Limb (tissue), 2 donors: Measurements from ENCODE around the gene IRAK1BP1.
A peak's percentile ranks its signal among the peaks of the same experiment; 100 is the strongest.
"Not testable (repeated sequence)": the region's sequence is repeated elsewhere in the genome, so short reads cannot be mapped to it uniquely, and the experiment has no call there.

ENCODE experiments used
- DNase-seq, 2 donors: peaks; one replicate each; pipeline ENCODE4 v3.0.0-alpha.2; 2016; ENCODE audit errors: extremely low spot score in 2 of 2

IRAK1BP1 gene, protein sequence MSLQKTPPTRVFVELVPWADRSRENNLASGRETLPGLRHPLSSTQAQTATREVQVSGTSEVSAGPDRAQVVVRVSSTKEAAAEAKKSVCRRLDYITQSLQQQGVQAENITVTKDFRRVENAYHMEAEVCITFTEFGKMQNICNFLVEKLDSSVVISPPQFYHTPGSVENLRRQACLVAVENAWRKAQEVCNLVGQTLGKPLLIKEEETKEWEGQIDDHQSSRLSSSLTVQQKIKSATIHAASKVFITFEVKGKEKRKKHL

DNA sequence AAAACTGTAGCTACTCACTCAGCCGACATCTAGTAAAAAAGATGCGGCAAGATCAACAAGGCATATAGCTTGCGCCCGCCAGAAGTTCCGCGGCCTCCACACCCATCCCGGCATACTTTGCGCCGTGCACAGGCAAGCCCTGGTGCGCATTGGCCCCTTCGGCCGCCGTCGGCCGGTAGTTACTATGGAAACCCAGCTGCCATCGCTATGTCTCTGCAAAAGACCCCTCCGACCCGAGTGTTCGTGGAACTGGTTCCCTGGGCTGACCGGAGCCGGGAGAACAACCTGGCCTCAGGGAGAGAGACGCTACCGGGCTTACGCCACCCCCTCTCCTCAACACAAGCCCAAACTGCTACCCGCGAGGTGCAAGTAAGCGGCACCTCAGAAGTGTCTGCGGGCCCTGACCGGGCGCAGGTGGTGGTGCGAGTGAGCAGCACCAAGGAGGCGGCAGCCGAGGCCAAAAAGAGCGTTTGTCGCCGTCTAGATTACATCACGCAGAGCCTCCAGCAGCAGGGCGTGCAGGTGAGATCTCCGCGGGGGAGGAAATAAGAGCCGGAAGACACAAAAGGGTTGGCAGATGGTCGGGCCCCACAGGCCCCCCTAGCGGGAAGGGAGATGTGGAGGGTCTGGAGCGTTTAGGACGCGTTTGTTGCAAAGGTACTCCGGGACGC is at the start of gene IRAK1BP1:
IRAK1BP1 (plus strand) TSS at position 182 of the 671 bp plus-strand sequence; CDS start at position 208, 26 bp downstream.
- DNase-seq = peak; percentile 92

DNA sequence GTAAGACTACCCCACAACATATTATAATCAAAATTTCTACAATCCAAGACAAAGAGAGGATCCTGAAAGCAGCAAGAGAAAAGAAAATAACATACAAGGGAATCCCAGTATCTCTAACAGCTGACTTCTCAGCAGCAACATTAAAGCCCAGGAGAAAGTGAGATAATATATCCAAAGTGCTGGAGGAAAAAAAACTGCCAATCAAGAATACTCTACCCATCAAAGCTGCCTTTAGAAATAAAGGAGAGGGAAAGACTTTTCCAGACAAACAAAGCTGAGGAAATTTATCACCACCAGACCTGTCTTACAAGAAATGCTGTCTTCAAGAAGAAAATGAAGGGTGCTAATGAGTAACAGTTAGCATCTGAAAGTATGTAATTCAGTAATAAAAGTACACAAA is 43.3 kb upstream of the IRAK1BP1 start:
- DNase-seq = no peak

DNA sequence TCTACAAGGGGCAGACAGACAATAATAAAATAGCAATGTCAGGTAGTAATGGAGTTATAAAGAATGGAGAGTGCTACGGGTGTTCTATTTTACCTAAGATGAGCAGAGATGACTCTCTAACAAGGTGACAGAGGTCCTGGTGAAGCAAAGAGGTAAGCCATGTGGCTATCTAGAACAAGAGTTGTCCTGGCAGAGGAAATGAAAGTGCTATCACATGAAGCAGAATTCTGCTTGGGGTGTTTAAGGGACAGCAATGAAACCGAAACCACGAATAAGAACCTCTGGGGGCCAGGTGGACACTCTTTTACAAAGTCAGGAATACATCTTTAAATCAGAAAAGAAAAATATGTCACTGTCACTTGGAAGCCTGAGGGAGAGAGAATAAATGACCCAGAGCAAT is 37.9 kb upstream of the IRAK1BP1 start:
- DNase-seq = no peak

DNA sequence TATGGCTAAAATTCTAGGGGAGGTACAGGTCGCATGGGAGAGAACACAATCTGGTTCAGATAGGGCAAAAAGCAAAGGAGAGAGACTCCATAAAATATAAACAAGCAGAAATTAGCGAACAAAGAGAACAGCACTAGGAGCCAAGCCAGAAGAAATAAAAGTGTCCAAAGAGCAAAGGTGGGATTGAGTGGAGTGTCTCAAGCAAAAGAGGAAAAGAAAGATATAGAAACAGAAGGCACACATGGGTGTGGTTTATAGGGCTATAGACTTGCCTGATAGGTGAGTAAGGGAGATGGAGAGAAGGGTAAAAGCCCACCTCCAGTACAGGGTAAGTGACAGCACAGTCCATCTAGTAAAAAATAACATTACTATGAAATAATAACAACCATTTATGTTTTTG is 36.5 kb upstream of the IRAK1BP1 start:
- no peak for DNase-seq

DNA sequence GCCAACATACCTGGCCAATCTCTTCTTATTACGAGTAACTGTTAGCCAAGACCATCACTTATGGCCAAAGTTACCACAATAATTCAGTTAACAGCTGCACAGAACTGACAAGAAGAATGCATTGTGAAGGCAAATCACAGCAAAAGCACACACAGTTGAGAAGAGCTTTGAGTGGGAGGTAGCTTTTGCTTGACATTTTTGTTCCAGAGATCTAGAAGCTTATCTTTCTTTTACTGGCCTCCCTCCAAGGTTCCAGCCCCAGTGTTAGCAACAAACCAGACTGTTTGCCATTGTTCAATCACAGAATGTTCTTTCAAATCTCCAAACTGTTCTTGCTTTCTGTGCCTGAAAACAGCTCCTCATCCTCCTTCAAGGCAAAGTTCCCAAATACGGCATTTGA is 35.9 kb upstream of the IRAK1BP1 start:
- no peak for DNase-seq

DNA sequence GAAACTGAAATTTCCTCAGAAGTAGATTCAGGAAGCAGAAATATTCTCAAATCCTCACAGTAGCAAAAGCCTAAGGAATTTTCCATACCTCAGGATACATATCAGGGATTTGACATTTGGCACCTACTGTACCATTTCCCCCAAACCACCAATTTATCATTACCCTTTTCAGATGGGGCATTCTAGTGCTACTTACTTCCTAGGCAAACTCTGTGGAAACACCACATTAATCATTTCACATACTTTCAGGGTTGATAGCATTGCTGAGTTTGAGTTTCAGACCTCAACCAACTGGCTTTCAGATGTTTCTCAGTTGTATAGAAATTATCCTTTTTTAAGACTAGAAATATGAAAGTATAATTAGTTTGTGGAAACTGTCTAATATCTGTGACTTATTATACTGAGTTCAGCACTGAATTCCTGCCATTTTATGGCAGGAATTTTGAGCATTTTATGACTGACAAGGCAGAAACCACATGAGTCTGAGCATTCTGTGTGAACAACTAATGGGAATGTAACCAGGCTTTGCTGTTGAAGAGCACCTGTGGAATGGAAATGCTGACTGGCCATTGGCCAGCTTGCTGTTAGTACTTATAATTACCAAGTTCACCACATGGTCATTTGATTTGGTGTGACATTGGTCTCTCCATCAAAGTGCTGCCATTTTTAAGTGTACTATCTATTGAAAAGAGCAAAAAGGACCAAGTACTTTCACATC is 35.1 kb upstream of the IRAK1BP1 start:
- DNase-seq = peak in 1 of 2 donors; percentile 7

DNA sequence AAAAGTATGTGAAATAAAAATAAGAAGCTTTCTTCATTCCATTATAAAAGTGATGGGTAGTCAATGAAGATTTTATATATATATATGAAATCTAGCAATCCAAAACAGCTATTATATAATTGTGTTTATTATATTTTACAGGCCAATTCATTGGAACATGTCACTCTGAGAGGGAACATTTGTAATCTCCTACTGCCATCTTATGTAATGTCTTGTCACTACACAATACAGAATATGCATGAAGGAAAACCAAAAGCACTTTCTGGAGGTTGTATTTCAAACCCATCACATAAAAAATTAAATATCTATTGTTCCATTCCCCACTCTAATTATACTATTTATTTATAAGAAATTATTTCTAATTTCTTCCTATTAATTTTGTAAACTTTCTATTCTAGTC is 31.5 kb upstream of the IRAK1BP1 start:
- DNase-seq = peak in 1 of 2 donors; percentile 15

DNA sequence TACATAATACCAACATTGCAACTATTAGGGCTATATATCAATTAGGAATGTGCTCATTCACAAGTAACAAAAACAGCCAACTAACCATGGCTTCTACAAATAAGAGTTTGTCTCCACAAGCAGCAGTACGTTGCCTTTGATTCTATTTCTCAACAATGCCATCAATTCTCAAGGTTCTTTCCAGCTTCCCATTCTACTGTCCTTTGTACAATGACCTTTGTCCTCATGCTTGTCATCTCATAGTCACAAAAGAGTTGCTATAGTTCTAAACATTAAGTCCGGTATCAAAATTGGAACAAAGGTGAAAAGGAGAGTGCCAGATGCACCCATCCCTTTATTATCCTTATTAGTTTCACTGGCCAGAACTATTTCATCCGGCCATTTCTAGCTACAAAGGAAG is 30.8 kb upstream of the IRAK1BP1 start:
- no peak for DNase-seq

DNA sequence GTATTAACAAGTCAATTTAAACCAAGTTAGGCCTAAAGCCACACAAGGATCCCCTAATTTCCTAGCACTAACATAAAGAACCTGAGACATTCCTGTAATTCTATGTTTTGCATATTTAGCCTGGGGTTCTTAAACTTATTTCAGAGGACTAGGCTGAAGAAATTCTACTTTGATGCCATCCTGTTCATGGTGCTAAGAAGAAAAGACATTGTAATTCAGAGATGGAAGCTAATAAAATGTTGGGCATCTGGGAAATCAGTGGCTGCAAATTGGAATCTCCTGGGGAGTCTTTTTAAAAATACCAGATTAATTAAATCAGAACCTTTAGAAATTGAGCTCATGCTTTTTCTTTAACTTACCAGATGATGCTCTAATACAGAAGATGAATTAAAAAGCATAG is 26.2 kb upstream of the IRAK1BP1 start:
- DNase-seq = no peak

DNA sequence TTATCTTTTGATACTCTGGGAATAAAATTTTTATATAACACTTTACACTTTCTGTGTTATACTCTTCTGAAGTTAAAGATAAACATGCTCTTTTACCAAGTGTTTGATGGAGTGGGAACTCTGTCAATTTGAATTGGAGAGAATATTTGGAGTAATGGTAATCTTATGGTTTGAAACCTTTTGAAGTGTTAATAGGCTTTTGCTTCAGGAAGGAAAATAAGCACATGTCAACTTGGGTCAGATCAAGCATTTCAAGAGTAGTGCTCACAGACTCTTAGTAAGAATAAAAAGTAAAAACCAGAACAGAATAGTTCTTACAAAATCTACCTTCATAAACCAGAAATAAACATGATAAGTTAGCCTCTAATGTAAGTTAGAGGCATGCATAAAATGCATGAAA is 24.4 kb upstream of the IRAK1BP1 start:
- no peak for DNase-seq

DNA sequence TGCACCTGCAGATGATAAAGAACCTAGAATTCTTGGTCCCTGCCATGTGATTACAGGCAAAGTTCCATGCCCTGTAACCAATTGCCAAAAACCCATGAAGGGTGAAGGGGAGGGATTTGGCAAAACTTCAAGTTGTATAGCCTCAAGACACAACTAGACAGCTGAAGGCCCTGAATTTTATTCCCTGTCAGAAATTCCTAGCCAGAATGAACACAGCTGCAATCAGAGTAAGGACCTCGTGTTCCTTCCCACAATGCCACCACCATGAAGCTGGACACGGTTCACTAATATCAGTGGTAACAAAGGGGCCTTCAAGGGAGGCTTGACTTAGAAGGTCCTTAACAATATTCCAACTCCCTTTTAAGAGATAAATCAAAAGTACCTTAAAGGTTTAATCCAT is 22.5 kb upstream of the IRAK1BP1 start:
- DNase-seq = peak in 1 of 2 donors; percentile 21

DNA sequence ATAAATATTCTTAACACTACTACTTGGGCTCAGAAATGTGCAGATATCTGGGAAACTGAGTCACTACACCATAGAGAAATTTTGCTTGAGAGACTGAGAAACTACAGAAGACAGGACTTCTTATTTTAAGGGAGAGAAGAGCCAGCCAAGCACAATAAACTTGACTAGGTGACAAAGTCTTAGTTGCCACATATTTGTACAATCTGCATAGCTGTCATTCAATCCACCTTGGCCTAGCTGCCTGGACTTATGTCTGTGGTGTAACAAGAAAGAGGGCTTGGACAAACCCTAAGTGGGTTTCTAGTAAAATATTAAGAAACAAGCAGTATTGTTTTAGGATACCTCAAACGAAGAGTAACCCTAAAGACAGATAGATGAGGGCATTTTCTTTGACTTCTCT is 21.8 kb upstream of the IRAK1BP1 start:
- no peak for DNase-seq

DNA sequence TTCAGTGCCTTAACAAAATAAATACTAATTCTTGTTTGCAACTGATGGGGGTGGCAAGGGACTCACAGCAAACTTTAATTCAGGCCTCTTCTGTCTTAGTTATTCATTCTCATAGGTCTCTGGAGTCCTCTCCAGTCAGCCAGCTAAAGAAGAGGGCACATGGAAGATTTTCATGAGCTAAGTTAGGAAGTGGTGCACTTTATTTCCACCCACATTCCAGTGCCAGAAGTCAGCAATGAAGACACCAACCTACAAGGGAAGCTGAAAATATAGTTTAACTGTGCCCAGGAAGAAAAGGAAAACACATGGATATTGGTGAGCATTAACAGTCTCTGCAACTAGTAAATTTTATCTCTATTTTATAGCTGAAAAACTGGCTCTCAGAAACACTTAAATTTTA is 16.7 kb upstream of the IRAK1BP1 start:
- no peak for DNase-seq

DNA sequence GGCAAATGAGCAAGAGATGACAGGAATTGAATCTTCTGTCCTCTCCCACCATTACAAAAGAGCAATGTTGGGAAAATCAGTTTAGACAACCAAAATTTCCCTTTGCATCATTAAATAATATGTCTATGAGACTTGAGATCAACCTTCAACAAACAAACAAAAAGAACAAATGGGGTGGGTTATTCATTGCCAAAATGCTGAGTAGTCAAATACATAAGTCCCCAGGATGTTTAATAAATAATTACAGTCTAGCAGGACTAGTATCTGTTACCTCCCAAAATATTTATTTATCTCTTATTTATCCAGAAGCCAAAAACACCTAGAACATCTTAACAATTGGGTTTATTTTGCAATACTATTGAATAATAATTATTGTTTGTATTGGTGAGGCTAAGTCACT is 16.2 kb upstream of the IRAK1BP1 start:
- DNase-seq = no peak

DNA sequence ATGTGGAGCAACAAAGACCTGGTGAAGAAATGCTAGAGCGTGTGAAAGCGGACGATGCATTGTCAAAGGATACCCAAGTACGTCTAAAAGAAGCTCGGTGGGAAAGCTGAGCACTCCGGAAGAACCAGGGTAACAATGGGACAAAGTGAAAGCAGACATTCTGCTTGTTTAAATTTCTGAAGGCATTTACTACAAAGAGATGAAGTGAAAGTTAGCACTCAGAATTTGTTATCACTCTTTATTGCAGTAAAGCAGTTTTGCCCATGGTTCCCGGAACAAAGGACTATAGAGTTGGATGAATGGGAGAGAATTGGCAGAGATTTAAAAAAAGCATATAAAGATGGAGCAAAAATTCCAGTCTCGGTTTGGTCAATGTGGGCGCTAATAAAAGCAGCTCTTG is 12.8 kb upstream of the IRAK1BP1 start:
- DNase-seq = no peak

DNA sequence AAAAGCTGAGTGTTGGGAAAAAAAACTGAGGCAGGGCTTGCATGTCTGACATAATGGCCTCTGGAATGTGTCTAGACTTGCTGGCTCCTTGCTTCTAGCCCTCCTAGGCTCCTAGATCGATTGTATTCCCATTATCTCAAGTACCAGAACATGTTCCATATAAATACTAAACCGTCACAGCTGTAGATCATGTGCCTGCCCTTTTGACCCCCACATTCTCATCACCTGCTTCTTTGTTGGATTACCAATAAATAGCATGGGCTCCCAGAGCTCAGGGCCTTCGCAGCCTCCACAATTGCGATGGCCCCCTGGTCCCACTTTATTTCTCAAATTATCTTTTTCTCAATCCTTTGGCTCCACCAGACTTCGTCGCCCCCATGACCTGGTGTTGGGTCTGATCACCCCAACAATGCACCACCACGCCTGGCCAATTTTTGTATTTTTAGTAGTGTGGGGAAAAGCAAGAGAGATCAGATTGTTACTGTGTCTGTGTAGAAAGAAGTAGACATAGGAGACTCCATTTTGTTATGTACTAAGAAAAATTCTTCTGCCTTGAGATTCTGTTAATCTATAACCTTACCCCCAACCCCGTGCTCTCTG is 8.9 kb upstream of the IRAK1BP1 start:
- DNase-seq = not testable (repeated sequence)

DNA sequence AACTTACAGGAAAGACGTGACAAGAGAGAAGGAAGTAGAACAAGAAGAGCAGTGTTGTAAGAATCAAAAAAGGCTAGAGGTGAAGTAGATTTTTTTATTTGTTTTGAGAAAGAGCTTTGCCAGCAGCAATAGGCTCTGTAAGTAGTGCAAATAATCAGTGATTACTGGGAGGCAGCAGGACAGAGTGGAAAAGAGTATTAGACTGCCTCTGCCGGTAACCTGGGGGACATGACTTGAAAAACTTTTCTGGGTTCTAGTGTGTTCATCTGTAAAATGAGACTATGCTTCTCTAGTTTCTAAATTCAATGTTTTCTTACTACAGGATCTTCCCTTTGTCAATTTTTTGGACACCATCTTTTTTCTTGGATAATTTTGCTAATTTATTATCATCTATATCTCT is 5.8 kb upstream of the IRAK1BP1 start:
- no peak for DNase-seq

DNA sequence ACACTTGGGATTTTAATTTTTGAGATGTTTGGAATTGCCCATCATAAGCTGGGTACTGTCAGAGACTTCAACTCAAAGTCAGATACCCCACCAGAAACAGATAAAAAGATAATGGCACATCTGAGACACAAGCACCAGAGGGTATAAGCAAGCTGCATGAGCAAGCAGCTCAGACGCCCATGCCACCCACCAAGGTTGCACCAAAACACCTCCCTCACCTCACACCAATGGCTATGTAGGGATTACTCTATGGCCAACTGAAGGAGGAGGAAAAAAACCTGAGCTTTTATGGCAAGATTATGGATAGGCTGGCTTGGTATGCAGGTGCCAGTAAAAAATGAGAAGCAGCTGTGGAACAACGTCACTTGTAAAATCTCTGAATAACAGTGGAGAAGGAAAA is 3.8 kb upstream of the IRAK1BP1 start:
- DNase-seq = no peak

DNA sequence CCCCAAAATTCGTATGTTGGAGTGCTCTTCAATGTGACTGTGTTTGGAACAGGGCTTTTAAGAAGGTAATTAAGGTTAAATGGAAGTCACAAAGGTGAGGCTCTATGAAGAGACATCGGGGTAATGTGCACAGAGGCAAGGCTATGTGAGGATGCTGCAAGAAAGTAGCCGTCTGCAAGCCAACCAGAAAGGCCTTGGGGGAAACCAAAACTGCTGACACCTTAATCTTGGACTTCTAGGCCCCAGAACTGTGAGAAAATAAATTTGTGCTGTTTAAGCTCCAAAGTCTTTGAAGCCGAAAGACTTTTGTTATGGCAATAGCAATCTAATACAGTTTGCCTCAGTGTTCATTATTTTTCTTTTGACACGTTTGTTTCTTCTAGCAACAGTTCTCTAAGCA is 2.4 kb upstream of the IRAK1BP1 start:
- no peak for DNase-seq

DNA sequence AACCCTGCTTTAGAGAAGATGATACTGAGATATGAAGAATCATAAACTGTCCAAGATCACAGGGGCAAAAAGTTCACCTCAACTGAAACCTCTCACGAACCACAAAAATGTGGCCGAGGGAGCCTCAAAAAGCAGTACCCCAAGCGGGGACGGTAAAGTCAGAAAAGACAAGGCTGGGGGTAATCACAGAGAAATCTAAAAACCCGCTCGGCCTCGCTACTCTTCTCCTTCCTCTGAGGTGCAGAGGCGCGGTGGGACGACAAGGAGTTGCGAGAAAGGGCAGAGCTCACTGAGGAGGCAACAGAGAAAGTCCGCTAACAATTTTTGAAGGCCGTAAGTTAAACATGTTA is 356 bp upstream of the IRAK1BP1 start:
- no peak for DNase-seq

DNA sequence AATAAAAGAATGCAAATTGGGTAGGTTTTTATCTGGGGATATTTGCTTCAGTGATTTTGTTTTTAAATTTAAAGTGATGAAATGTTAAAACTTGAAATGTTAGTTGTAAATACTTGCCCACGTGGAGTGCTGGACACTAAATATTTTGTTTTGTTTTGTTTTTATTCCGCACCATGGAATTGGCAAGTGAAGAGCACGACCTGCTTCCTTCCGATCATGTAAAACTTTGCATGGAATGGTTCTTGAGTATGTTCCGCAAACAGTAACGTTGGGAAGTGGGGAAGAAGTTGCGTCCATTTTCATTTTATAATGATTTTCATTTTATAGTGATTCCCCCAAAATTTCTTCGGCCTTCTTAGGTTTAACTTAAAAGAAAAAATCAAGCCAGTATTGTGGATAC is 765 bp downstream of the IRAK1BP1 start:
- DNase-seq = no peak

DNA sequence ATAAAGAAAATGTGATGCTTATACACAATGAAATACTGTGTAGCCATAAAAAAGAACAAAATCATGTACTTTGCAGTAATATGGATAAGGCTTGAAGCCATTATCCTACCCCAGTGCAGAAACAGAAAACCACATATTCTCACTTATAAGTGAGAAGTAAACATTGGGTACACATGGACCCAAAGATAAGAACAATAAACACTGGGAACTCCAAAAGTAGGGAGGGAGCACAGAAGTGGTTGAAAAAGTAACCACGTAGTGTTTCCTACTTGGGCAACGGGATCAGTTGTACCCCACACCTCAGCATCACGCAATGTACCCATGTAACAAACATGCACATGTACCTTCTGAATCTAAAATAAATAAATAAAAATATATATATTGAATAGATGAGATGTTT is 8.2 kb downstream of the IRAK1BP1 start:
- DNase-seq = no peak
